Mesenchymal stem cell (in vitro differentiated cells and primary cell): ENCODE results near the gene ABTB2.

Source experiments
- DNase-seq: peaks from one replicate; pipeline ENCODE4 v3.0.0-alpha.2; 2013
- H2AFZ ChIP-seq: one replicate; pipeline ENCODE4 v1.6.1; 2013; ENCODE audit warnings: low read depth, mild to moderate bottlenecking, control low read depth, inconsistent platforms, low read length, moderate library complexity
- H2AK5ac ChIP-seq: 2 replicates; pipeline ENCODE4 v1.6.1; 2013; ENCODE audit warnings: low read length, moderate library complexity, mild to moderate bottlenecking, inconsistent platforms; ENCODE audit not compliant: severe bottlenecking
- H2BK120ac ChIP-seq: one replicate; pipeline ENCODE4 v1.6.1; 2013; ENCODE audit warnings: low read depth, mild to moderate bottlenecking, inconsistent platforms, low read length, moderate library complexity
- H2BK12ac ChIP-seq, 2 experiments: one replicate each; pipeline ENCODE4 v1.6.1; 2013; ENCODE audit warnings: inconsistent platforms in 2 of 2, low read length in 2 of 2, mild to moderate bottlenecking in 2 of 2, moderate library complexity in 2 of 2, control low read depth in 1 of 2
- H2BK15ac ChIP-seq: one replicate; pipeline ENCODE4 v1.6.1; 2013; ENCODE audit warnings: mild to moderate bottlenecking, low read depth, inconsistent platforms; ENCODE audit not compliant: poor library complexity, severe bottlenecking
- H2BK5ac ChIP-seq: 2 replicates; pipeline ENCODE4 v1.6.1; 2013; ENCODE audit warnings: low read depth, mild to moderate bottlenecking, low read length, control low read depth, inconsistent platforms; ENCODE audit not compliant: poor library complexity, severe bottlenecking
- H3K14ac ChIP-seq, 2 experiments: one replicate each; pipeline ENCODE4 v1.6.1; 2013; ENCODE audit warnings: inconsistent platforms in 2 of 2, low read length in 2 of 2, control low read depth in 1 of 2, mild to moderate bottlenecking in 1 of 2, moderate library complexity in 1 of 2
- H3K18ac ChIP-seq, 2 experiments: one replicate each; pipeline ENCODE4 v1.6.1; 2013; ENCODE audit warnings: inconsistent platforms in 2 of 2, low read length in 2 of 2, control low read depth in 1 of 2, low read depth in 1 of 2, mild to moderate bottlenecking in 1 of 2
- H3K23ac ChIP-seq, 2 experiments: one replicate each; pipeline ENCODE4 v1.6.1; 2013; ENCODE audit warnings: inconsistent platforms in 2 of 2, low read length in 2 of 2, mild to moderate bottlenecking in 2 of 2, moderate library complexity in 2 of 2, control low read depth in 1 of 2
- H3K27ac ChIP-seq: 2 replicates; pipeline ENCODE4 v1.5.1; 2013; ENCODE audit warnings: mild to moderate bottlenecking, moderate library complexity, low read length, control low read depth, inconsistent platforms; ENCODE audit not compliant: poor library complexity, severe bottlenecking
- H3K27me3 ChIP-seq, 2 experiments: 2 replicates each; pipeline versions ENCODE4 v1.6.1 to v1.7.0; 2013; ENCODE audit warnings: low read length in 2 of 2, mild to moderate bottlenecking in 2 of 2, moderate library complexity in 2 of 2, control low read depth in 1 of 2, inconsistent platforms in 1 of 2; ENCODE audit not compliant: control insufficient read depth in 1 of 2, insufficient read depth in 1 of 2
- H3K36me3 ChIP-seq, 2 experiments: 2 replicates each; pipeline versions ENCODE4 v1.6.1 to v1.7.0; 2013; ENCODE audit warnings: low read length in 2 of 2, control low read depth in 1 of 2, inconsistent platforms in 1 of 2, low read depth in 1 of 2, mild to moderate bottlenecking in 1 of 2; ENCODE audit not compliant: insufficient read depth in 2 of 2, control insufficient read depth in 1 of 2
- H3K4ac ChIP-seq, 2 experiments: one replicate each; pipeline ENCODE4 v1.6.1; 2013; ENCODE audit warnings: inconsistent platforms in 2 of 2, low read length in 2 of 2, mild to moderate bottlenecking in 2 of 2, moderate library complexity in 2 of 2, control low read depth in 1 of 2, low read depth in 1 of 2
- H3K4me1 ChIP-seq: 2 replicates; pipeline ENCODE4 v1.6.1; 2013; ENCODE audit warnings: low read depth, low read length, control low read depth; ENCODE audit not compliant: control insufficient read depth, insufficient read depth
- H3K4me2 ChIP-seq: 2 replicates; pipeline ENCODE4 v1.6.1; 2013; ENCODE audit warnings: low read length, mild to moderate bottlenecking, inconsistent platforms; ENCODE audit not compliant: poor library complexity, severe bottlenecking
- H3K4me3 ChIP-seq, 2 experiments: 2 replicates each; pipeline versions ENCODE4 v1.5.1 to v1.7.0; 2013; ENCODE audit warnings: low read length in 2 of 2, mild to moderate bottlenecking in 2 of 2, control low read depth in 1 of 2, low read depth in 1 of 2; ENCODE audit not compliant: insufficient read depth in 1 of 2
- H3K79me1 ChIP-seq: replicated peaks from 2 replicates; pipeline ENCODE4 v1.6.1; 2013; ENCODE audit warnings: mild to moderate bottlenecking, control low read depth, low read length, inconsistent platforms; ENCODE audit not compliant: poor library complexity, severe bottlenecking
- H3K9ac ChIP-seq: 2 replicates; pipeline ENCODE4 v1.7.0; 2013; ENCODE audit warnings: mild to moderate bottlenecking, low read length, moderate library complexity
- H3K9me3 ChIP-seq: 2 replicates; pipeline ENCODE4 v1.7.0; 2013; ENCODE audit warnings: mild to moderate bottlenecking, low read length; ENCODE audit not compliant: control insufficient read depth
- H4K8ac ChIP-seq: one replicate; pipeline ENCODE4 v1.6.1; 2013; ENCODE audit warnings: inconsistent platforms, mild to moderate bottlenecking, low read length, moderate library complexity
- H4K91ac ChIP-seq: one replicate; pipeline ENCODE4 v1.6.1; 2013; ENCODE audit warnings: mild to moderate bottlenecking, low read length, inconsistent platforms
- WGBS: methylation state at CpG from one replicate; pipeline ENCODE4 v1.1.7; 2013; ENCODE audit warnings: mixed read lengths; 5-methylcytosine and 5-hydroxymethylcytosine counted together

Gene ABTB2

GRCh38 chr11:34154059-34154875, 203.5 kb downstream of the ABTB2 start:
- no peaks in the 10 kb centered on the region for H3K27me3 ChIP-seq
- H3K79me1 ChIP-seq: peaks cover 18% of the 10 kb centered on the region
- no peak overlapping the region for H2BK5ac ChIP-seq
- H3K4me1 ChIP-seq: no peaks in the 10 kb centered on the region
- H2AFZ ChIP-seq: no peak overlapping the region
- H3K36me3 ChIP-seq: peaks cover 48 to 88% of the 10 kb centered on the region in 2 experiments
- no peak overlapping the region for H2BK15ac ChIP-seq
- H2BK12ac ChIP-seq: no peak overlapping the region
- WGBS: 91% methylated on average over 16 of the region's 16 CpGs
- H3K23ac ChIP-seq: no peak overlapping the region
- DNase-seq: no peak
- no peak overlapping the region for H3K4ac ChIP-seq
- H3K9me3 ChIP-seq: no peaks in the 10 kb centered on the region
- no peak overlapping the region for H3K4me3 ChIP-seq
- no peak overlapping the region for H2BK120ac ChIP-seq
- H2AK5ac ChIP-seq: no peak overlapping the region
- no peak overlapping the region for H3K14ac ChIP-seq
- H3K4me2 ChIP-seq: no peak overlapping the region
- no peak overlapping the region for H4K8ac ChIP-seq
- H3K18ac ChIP-seq: no peak overlapping the region
- no peak overlapping the region for H4K91ac ChIP-seq
- H3K27ac ChIP-seq: no peak overlapping the region
- H3K9ac ChIP-seq: no peak overlapping the region

GRCh38 chr11:34151916-34152845, 205.6 kb downstream of the ABTB2 start:
- Histone ChIP-seq H3K27me3 (no peaks in the 10 kb centered on the region), H3K27ac (no peak overlapping the region), H3K36me3 (peaks cover 65 to 93% of the 10 kb centered on the region in 2 experiments)

DNA sequence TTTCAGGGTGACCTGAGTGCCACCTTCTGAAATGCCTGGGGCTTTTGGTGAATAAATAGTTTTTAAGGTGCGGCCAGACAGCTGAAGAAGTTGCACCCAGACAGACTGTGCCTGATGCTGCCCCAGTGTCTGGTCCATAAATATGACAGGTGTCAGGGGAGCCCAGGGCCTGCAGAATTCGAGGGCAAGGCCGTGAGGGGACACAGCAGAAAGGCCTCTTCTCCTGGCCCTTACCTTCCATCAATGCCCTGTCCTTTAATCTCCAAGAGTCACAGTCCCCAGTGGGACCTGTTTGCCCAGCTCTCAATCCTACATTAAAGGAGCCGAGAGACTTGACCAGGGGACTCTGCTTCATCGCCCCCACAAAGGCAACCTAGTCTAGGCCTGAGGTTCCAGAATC, 206.6 kb downstream of the ABTB2 start:
- Histone ChIP-seq H2BK12ac (no peak overlapping the region), H3K4me3 (no peak overlapping the region), H4K91ac (no peak overlapping the region), H2BK120ac (no peak overlapping the region), H3K9me3 (no peaks in the 10 kb centered on the region), H3K14ac (no peak overlapping the region), H2AK5ac (no peak overlapping the region), H3K4me1 (no peaks in the 10 kb centered on the region), H3K4me2 (no peak overlapping the region), H3K18ac (no peak overlapping the region), H3K4ac (no peak overlapping the region), H4K8ac (no peak overlapping the region), H3K36me3 (peaks cover 75 to 97% of the 10 kb centered on the region in 2 experiments), H3K9ac (no peak overlapping the region), H2AFZ (no peak overlapping the region), H2BK5ac (no peak overlapping the region), H3K23ac (no peak overlapping the region), H3K27ac (no peak overlapping the region), H3K79me1 (peaks cover 25% of the 10 kb centered on the region), H2BK15ac (no peak overlapping the region), H3K27me3 (no peaks in the 10 kb centered on the region)
- no peak for DNase-seq
- 94% methylated on average over 5 of the region's 5 CpGs for WGBS

More at GRCh38 chr11:34151916-34152845, 205.6 kb downstream of the ABTB2 start:
- Histone ChIP-seq H4K91ac (no peak overlapping the region), H3K9me3 (no peaks in the 10 kb centered on the region), H3K9ac (no peak overlapping the region), H2BK120ac (no peak overlapping the region), H2AFZ (no peak overlapping the region), H3K79me1 (peaks cover 25% of the 10 kb centered on the region), H2BK15ac (no peak overlapping the region), H3K4me1 (no peaks in the 10 kb centered on the region), H3K23ac (no peak overlapping the region), H3K4ac (no peak overlapping the region), H3K4me3 (no peak overlapping the region), H3K14ac (no peak overlapping the region), H2BK5ac (no peak overlapping the region), H2BK12ac (no peak overlapping the region), H2AK5ac (no peak overlapping the region), H4K8ac (no peak overlapping the region), H3K18ac (no peak overlapping the region), H3K4me2 (no peak overlapping the region)
- no peak for DNase-seq
- WGBS: 97% methylated on average over 13 of the region's 18 CpGs
